ENCODE data around the gene PPP1CB. TPM values are rescaled to one million over a fixed set of nuclear protein-coding genes. Genes with fewer than 3 reads are reported as not detected.

PPP1CB gene
- polyA plus RNA-seq (ENCODE audit: insufficient read length in 10 of 10): 100 to 1,000 TPM; 140 to 236 (median 187) TPM
- long read RNA-seq, donor 1, full-length matches to known transcripts: 54 of 86 reads
- long read RNA-seq, donor 1, partial matches to known transcripts: 32 of 86 reads
- long read RNA-seq, donor 1, other reads (novel, unspliced or antisense): 0 of 86 reads
- long read RNA-seq, donor 2, full-length matches to known transcripts: 47 of 67 reads
- long read RNA-seq, donor 2, partial matches to known transcripts: 20 of 67 reads
- long read RNA-seq, donor 2, other reads (novel, unspliced or antisense): 0 of 67 reads
- long read RNA-seq, donor 3: 0 reads
- long read RNA-seq, donor 4, full-length matches to known transcripts: 31 of 50 reads
- long read RNA-seq, donor 4, partial matches to known transcripts: 19 of 50 reads
- long read RNA-seq, donor 4, other reads (novel, unspliced or antisense): 0 of 50 reads
- long read RNA-seq, donor 5, full-length matches to known transcripts: 53 of 106 reads
- long read RNA-seq, donor 5, partial matches to known transcripts: 53 of 106 reads
- long read RNA-seq, donor 5, other reads (novel, unspliced or antisense): 0 of 106 reads
- long read RNA-seq, donor 6, full-length matches to known transcripts: 60 of 83 reads
- long read RNA-seq, donor 6, partial matches to known transcripts: 23 of 83 reads
- long read RNA-seq, donor 6, other reads (novel, unspliced or antisense): 0 of 83 reads
- long read RNA-seq, donor 7, full-length matches to known transcripts: 41 of 48 reads
- long read RNA-seq, donor 7, partial matches to known transcripts: 7 of 48 reads
- long read RNA-seq, donor 7, other reads (novel, unspliced or antisense): 0 of 48 reads
- long read RNA-seq, donor 8, full-length matches to known transcripts: 26 of 47 reads
- long read RNA-seq, donor 8, partial matches to known transcripts: 21 of 47 reads
- long read RNA-seq, donor 8, other reads (novel, unspliced or antisense): 0 of 47 reads
- long read RNA-seq, donor 9, full-length matches to known transcripts: 7 of 7 reads
- long read RNA-seq, donor 9, partial matches to known transcripts: 0 of 7 reads
- long read RNA-seq, donor 9, other reads (novel, unspliced or antisense): 0 of 7 reads

- peak; percentile 96 to 99 (median 98) for DNase-seq
Observed at GRCh38 chr2:28751252-28751955, at the start of gene PPP1CB. TSS of gene PPP1CB (plus strand) at chr2:28751830. CDS start at chr2:28752125, 295 bp downstream.

- DNase-seq: peak in 1 of 3 donors; percentile 27
Observed at GRCh38 chr2:28702415-28702861, 49.2 kb upstream of the PPP1CB start.

- no peak for DNase-seq
Observed at GRCh38 chr2:28702878-28703277, 48.8 kb upstream of the PPP1CB start.

GRCh38 chr2:28704621-28705020, 47.0 kb upstream of the PPP1CB start:
- DNase-seq: no peak

DNA sequence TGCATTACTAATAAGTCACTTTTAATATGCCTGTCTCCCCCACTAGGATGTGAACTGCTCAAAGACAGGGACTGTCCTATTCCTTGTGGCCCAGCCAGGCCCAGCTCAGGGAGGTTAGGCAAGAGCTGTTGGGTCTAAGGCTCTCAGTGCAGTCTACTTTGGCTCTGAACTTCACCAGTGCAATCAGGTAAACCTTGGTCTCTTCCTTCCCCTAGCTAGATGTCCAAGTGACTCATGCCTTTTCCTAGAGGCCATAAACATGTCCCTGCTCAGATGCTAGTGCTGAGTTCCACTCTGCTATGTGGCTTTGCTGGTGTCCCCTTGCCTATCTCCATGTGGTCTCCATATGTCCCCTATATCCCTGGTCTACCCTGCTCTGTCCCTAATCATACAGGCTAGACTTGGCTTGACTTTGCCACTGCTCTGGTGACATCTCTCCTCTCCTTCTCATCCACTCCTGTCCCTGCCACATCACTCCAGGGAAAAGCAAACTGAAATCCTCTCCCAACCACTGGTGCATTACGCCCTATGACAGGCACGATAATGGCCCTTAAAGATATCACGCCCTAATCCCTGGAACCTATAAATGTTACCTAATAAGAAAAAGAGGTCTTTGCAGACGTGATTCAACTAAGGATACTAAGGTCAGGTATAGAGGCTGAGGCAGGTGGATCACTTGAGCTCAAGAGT, 45.7 kb upstream of the PPP1CB start:
- DNase-seq: no peak

- no peak for DNase-seq
Observed at GRCh38 chr2:28707592-28707991, 44.0 kb upstream of the PPP1CB start.

GRCh38 chr2:28709101-28709500, 42.5 kb upstream of the PPP1CB start:
- DNase-seq: no peak

GRCh38 chr2:28710545-28710944, 41.1 kb upstream of the PPP1CB start:
- no peak for DNase-seq

DNA sequence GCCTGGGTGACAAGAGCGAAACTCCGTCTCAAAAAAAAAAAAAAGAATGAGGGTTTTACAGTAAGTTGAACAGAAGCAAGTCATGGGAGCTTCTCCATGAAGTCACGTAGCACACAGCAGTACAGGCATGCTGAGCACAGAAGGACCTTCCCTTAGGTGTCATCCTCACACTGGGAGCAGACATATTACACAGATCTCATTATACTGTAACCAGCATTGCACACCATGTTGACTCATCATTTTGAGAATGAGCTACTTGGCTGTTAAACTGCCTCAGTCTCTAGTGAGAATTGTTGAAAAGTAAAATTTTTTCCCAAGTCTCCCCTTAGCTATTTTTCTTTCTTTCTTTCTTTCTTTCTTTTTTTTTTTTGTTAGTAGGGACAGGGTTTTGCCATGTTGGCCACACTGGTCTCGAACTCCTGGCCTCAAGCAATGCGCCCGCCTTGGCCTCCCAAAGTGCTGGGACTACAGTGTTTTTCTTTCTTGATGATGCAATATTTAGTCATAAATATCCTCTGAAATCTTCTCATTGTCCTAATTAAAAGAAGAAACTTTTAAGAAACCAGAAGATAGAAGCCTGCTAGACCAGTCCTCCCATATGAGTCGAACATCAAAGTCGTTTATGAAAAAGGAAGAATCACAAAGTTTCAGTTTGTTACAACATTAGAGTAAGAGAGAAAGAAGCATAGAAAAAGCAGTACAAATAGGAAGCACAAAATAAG, 37.9 kb upstream of the PPP1CB start:
- DNase-seq: no peak

GRCh38 chr2:28716265-28716865, 35.3 kb upstream of the PPP1CB start:
- DNase-seq: peak; percentile 57 to 82 (median 78)

GRCh38 chr2:28717339-28717758, 34.3 kb upstream of the PPP1CB start:
- peak; percentile 57 to 84 (median 79) for DNase-seq

DNA sequence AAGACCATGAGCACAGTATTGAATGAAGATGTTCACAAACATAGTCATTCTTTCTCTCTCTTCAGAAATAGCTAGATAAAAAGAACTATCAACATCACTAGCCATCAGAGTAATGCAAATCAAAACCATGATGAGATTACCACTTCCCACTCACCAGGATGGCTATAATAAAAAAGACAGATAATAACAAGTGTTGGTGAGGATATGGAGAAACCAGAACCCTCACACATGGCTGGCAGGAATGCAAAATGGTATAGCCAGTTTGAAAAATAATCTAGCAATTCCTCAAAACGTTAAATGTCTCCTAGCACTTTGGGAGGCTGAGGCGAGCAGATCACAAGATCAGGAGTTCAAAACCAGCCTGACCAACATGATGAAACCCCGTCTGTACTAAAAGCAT, 31.3 kb upstream of the PPP1CB start:
- no peak for DNase-seq

GRCh38 chr2:28721601-28722191, 29.9 kb upstream of the PPP1CB start:
- DNase-seq: no peak

GRCh38 chr2:28725021-28725711, 26.5 kb upstream of the PPP1CB start:
- no peak for DNase-seq

GRCh38 chr2:28726177-28726576, 25.5 kb upstream of the PPP1CB start:
- DNase-seq: no peak

DNA sequence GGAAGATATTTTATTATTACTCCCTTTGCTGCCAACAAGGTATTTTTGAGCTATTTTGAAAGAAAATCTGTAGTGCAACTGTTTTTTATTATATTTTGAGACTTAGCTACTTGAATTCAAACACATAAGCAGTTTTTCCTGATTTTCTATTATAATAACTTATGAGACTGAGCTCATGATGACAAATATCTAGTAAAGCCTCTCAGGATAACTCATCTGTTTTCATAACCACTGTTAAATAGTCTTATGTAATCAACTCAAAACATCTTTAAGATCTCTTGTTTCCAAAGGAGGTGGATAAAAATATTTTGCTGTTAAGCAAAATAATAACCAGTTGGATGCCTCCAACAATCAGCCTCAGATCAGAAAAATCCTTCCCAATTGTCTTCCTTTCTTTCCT, 21.9 kb upstream of the PPP1CB start:
- no peak for DNase-seq

GRCh38 chr2:28730641-28731146, 20.9 kb upstream of the PPP1CB start:
- DNase-seq: no peak

DNA sequence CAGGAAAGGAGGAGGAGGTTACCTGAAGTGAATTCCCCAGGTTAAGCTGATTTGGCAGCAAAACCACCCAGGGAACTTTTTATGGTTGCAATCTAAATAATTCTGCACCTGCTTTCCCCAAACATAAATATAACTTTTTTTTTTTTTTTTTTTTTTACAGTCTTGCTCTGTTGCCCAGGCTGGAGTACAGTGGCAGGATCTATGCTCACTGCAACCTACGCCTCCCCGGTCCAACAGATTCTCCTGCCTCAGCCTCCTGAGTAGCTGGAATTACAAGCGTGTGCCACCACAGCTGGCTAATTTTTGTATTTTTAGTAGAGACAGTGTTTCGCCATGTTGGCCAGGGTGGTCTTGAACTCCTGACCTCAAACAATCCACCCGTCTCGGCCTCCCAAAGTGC, 16.1 kb upstream of the PPP1CB start:
- no peak for DNase-seq

All from muscle of back (tissue), 13 donors.